Measurements from ENCODE around the gene C10orf90. TPM values are rescaled to one million over a fixed set of nuclear protein-coding genes. Genes with fewer than 3 reads are reported as not detected.
A peak's percentile ranks its signal among the peaks of the same experiment; 100 is the strongest.
"Not testable (repeated sequence)": the region's sequence is repeated elsewhere in the genome, so short reads cannot be mapped to it uniquely, and the experiment has no call there.

The C10orf90 gene
- total and polyA plus RNA-seq, 11 donors, result not detected

DNA sequence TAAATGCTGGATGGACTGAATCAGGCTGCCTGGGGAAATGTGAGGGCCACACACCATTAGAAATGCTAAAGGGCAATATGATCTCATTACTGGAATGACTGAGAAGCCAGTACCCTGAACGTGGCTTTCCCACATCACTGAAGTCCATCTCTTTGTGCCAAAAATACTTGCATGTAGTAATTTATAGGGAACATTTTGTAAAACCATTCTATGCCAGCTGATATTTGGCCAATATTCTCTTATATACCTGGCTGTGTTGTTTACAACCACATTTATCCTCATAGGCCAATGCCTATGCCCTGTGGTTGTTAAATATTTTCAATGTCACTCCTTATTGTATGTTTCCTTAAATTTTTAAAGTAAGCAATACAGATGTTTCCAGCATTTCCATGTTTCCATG is 111.6 kb downstream of the C10orf90 start:
- no peak for ATAC-seq
- WGBS, 4 donors, result 0 to 64% (median 47%) methylated on average over 1 of the region's 1 CpG
- intact Hi-C loops (cut with DNase I), result no loop called here

DNA sequence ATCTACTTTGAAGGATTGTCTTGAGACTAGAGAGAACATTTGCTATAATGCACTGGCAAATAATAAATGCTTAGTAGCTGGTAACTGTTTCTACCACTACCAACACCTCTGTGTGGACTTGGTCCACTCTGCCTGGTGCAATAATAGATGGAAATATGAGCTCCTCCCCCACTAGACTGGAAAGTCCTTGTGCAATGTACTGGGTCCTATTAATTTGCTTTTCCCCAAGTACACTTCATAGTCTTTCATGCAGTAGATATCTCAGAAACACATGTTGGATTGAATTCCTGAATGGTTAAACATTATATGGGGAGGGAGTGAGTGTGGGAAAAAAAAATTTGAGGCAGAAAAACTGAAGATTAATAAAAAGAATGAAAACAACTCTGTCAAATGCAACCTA is 119.3 kb downstream of the C10orf90 start:
- H3K4me3 ChIP-seq, result no peak overlapping the region
- no peak for TF ChIP-seq POLR2A (IDR thresholded peaks at IDR 0.05)
- TF ChIP-seq, protein P1, sequence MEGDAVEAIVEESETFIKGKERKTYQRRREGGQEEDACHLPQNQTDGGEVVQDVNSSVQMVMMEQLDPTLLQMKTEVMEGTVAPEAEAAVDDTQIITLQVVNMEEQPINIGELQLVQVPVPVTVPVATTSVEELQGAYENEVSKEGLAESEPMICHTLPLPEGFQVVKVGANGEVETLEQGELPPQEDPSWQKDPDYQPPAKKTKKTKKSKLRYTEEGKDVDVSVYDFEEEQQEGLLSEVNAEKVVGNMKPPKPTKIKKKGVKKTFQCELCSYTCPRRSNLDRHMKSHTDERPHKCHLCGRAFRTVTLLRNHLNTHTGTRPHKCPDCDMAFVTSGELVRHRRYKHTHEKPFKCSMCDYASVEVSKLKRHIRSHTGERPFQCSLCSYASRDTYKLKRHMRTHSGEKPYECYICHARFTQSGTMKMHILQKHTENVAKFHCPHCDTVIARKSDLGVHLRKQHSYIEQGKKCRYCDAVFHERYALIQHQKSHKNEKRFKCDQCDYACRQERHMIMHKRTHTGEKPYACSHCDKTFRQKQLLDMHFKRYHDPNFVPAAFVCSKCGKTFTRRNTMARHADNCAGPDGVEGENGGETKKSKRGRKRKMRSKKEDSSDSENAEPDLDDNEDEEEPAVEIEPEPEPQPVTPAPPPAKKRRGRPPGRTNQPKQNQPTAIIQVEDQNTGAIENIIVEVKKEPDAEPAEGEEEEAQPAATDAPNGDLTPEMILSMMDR (IDR thresholded peaks at IDR 0.05), result no peak
- no peaks in the 10 kb centered on the region for H3K4me1 ChIP-seq
- intact Hi-C loops (cut with DNase I), result no loop called here
- H3K27ac ChIP-seq, result no peak overlapping the region
- ATAC-seq (no peak), DNase-seq (no peak)
- peaks cover 0 to 16% (median 0%) of the 10 kb centered on the region in 9 donors for H3K27me3 ChIP-seq
- no peaks in the 10 kb centered on the region for H3K36me3 ChIP-seq
- H3K9me3 ChIP-seq, result no peaks in the 10 kb centered on the region

More for the DNA sequence above, 111.6 kb downstream of the C10orf90 start:
- no peak for DNase-seq
- Histone ChIP-seq H3K27me3 (peaks cover 0 to 3% (median 0%) of the 10 kb centered on the region in 9 donors), H3K27ac (no peak overlapping the region), H3K9me3 (no peaks in the 10 kb centered on the region), H3K36me3 (no peaks in the 10 kb centered on the region), H3K4me3 (no peak overlapping the region), H3K4me1 (peaks cover 0 to 11% (median 3%) of the 10 kb centered on the region in 12 donors)
- TF ChIP-seq, protein P1 (IDR thresholded peaks at IDR 0.05), result no peak
- no peak for TF ChIP-seq POLR2A (IDR thresholded peaks at IDR 0.05)

- 66 to 93% (median 77%) methylated on average over 4 of the region's 4 CpGs for WGBS, 4 donors
- intact Hi-C loops (cut with DNase I), result not testable (repeated sequence)
These were observed 119.9 kb downstream of the C10orf90 start for GRCh38 chr10:126550586-126550985.

DNA sequence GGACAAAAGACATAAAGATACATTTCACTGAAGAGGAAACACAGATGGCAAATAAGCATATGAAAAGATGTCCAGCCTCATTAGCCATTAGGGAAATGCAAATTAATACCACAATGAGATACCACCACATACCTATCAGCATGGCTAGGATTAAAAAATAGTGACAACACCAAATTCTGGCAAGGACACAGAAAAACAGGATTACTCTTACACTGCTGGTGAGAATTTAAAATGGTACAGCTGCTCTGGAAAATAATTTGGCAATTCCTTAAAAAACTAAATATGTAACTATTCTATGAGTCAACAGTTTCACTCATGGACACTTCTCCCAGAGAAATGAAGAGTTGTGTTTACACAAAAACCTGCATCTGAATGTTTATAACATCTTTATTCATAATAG is 121.1 kb downstream of the C10orf90 start:
- H3K4me3 ChIP-seq, result no peak overlapping the region
- no peaks in the 10 kb centered on the region for H3K4me1 ChIP-seq
- no peak for DNase-seq
- no peaks in the 10 kb centered on the region for H3K9me3 ChIP-seq
- H3K27me3 ChIP-seq, result peaks cover 0 to 20% (median 0%) of the 10 kb centered on the region in 9 donors
- intact Hi-C loops (cut with DNase I), result no loop called here
- H3K36me3 ChIP-seq, result no peaks in the 10 kb centered on the region
- H3K27ac ChIP-seq, result no peak overlapping the region
- ATAC-seq, result peak in 1 of 4 donors; percentile 31
- TF ChIP-seq POLR2A (IDR thresholded peaks at IDR 0.05), result no peak
- TF ChIP-seq, protein P1 (IDR thresholded peaks at IDR 0.05), result no peak

More at GRCh38 chr10:126550586-126550985, 119.9 kb downstream of the C10orf90 start:
- not testable (repeated sequence) for H3K4me3 ChIP-seq, H3K4me1 ChIP-seq, H3K27ac ChIP-seq, H3K36me3 ChIP-seq, H3K9me3 ChIP-seq, DNase-seq, ATAC-seq
- peaks cover 0 to 17% (median 0%) of the 10 kb centered on the region in 9 donors for H3K27me3 ChIP-seq

- H3K36me3 ChIP-seq, result no peaks in the 10 kb centered on the region
- peaks cover 0 to 19% (median 0%) of the 10 kb centered on the region in 9 donors for H3K27me3 ChIP-seq
- ATAC-seq (no peak), DNase-seq (no peak)
- no peaks in the 10 kb centered on the region for H3K9me3 ChIP-seq
- intact Hi-C loops (cut with DNase I), result no loop called here
- no peak overlapping the region for H3K27ac ChIP-seq
- no peak for TF ChIP-seq POLR2A (IDR thresholded peaks at IDR 0.05)
- TF ChIP-seq, protein P1 (IDR thresholded peaks at IDR 0.05), result no peak
- no peaks in the 10 kb centered on the region for H3K4me1 ChIP-seq
- 60 to 81% (median 68%) methylated on average over 3 of the region's 3 CpGs for WGBS, 4 donors
- no peak overlapping the region for H3K4me3 ChIP-seq
These were observed 125.9 kb downstream of the C10orf90 start for GRCh38 chr10:126544565-126544964.
